H1 (cell line): Measurements from ENCODE around the gene PSD2. TPM values are rescaled to one million over a fixed set of nuclear protein-coding genes. Genes with fewer than 3 reads are reported as not detected.

ENCODE experiments used
- CTCF ChIA-PET: fragments of 300-600 bp; sonication (Branson Sonifier 250); formaldehyde crosslinking; loops from one replicate; lab custom pipeline; 2021; ENCODE audit not compliant: partially characterized antibody; lab: Charles Lee
- POLR2A ChIA-PET: fragments of 300-600 bp; sonication (Branson Sonifier 250); formaldehyde crosslinking; loops from one replicate; lab custom pipeline; 2021; ENCODE audit warnings: inconsistent platforms; ENCODE audit not compliant: partially characterized antibody; lab: Charles Lee
- DNase-seq, 2 experiments: peaks; one replicate each; pipeline versions ENCODE4 v3.0.0 to v3.0.0-alpha.2; 2010 to 2022; ENCODE audit warnings: low spot score in 2 of 2, low read depth in 1 of 2, mixed read lengths in 1 of 2
- FAIRE-seq: peaks from 2 replicates; lab custom pipeline; 2011; peaks lifted over from hg19 to GRCh38; lab: Jason Lieb, UNC
- H2AFZ ChIP-seq: 2 replicates; pipeline ENCODE4 v1.8.1; 2012; ENCODE audit warnings: low read length, inconsistent platforms
- H2AK5ac ChIP-seq: 2 replicates; pipeline ENCODE4 v1.6.1; 2013; ENCODE audit warnings: low read depth, low read length
- H2BK120ac ChIP-seq: replicated peaks from 2 replicates; pipeline ENCODE3; 2013; ENCODE audit warnings: low read depth, low read length, inconsistent platforms
- H2BK12ac ChIP-seq: 2 replicates; pipeline ENCODE4 v1.6.1; 2013; ENCODE audit warnings: low read depth, low read length
- H2BK15ac ChIP-seq: 2 replicates; pipeline ENCODE4 v1.6.1; 2013; ENCODE audit warnings: low read length
- H2BK20ac ChIP-seq: 2 replicates; pipeline ENCODE4 v1.6.1; 2013; ENCODE audit warnings: low read length
- H2BK5ac ChIP-seq: 2 replicates; pipeline ENCODE4 v1.6.1; 2013; ENCODE audit warnings: low read depth, low read length
- H3K14ac ChIP-seq: 2 replicates; pipeline ENCODE4 v1.6.1; 2013; ENCODE audit warnings: inconsistent platforms; ENCODE audit not compliant: insufficient read length
- H3K18ac ChIP-seq: 2 replicates; pipeline ENCODE4 v1.6.1; 2013; ENCODE audit warnings: low read length; ENCODE audit errors: extremely low read depth
- H3K23ac ChIP-seq: 2 replicates; pipeline ENCODE4 v1.6.1; 2013; ENCODE audit warnings: inconsistent platforms; ENCODE audit not compliant: insufficient read length
- H3K23me2 ChIP-seq: 2 replicates; pipeline ENCODE4 v1.6.1; 2013; ENCODE audit warnings: low read depth, low read length
- H3K27ac ChIP-seq: 2 replicates; pipeline ENCODE4 v1.6.1; 2011; ENCODE audit warnings: low read depth, low read length, inconsistent platforms
- H3K27me3 ChIP-seq, 4 experiments: replicated peaks in 1 of 4; 1 replicate in 1 of 4; 2 replicates in 3 of 4; pipeline versions ENCODE4 v1.6.1 to v1.8.1; 2011 to 2013; ENCODE audit warnings: low read length in 3 of 4, mild to moderate bottlenecking in 3 of 4, inconsistent platforms in 2 of 4, mixed read lengths in 2 of 4, moderate library complexity in 1 of 4; ENCODE audit not compliant: control insufficient read depth in 3 of 4, insufficient read depth in 3 of 4; ENCODE audit errors: extremely low read depth in 1 of 4
- H3K36me3 ChIP-seq, 4 experiments: 2 replicates each; pipeline versions ENCODE4 v1.6.1 to v1.8.1; 2011 to 2013; ENCODE audit warnings: mild to moderate bottlenecking in 4 of 4, low read length in 3 of 4, moderate library complexity in 2 of 4, control low read depth in 1 of 4, inconsistent platforms in 1 of 4; ENCODE audit not compliant: insufficient read depth in 4 of 4, control insufficient read depth in 2 of 4
- H3K4ac ChIP-seq: replicated peaks from 2 replicates; pipeline ENCODE3; 2013; ENCODE audit warnings: low read length, low read depth, mixed read lengths, inconsistent platforms; ENCODE audit not compliant: insufficient read length
- H3K4me1 ChIP-seq, 4 experiments: replicated peaks in 1 of 4; 1 replicate in 1 of 4; 2 replicates in 3 of 4; pipeline versions ENCODE4 v1.6.1 to v1.8.1; 2011 to 2013; ENCODE audit warnings: low read length in 3 of 4, inconsistent platforms in 2 of 4, mixed read lengths in 1 of 4; ENCODE audit not compliant: insufficient read depth in 4 of 4, control insufficient read depth in 3 of 4
- H3K4me2 ChIP-seq, 2 experiments: 2 replicates each; pipeline versions ENCODE4 v1.6.1 to v1.8.1; 2011 to 2013; ENCODE audit warnings: low read depth in 2 of 2, low read length in 2 of 2, control low read depth in 1 of 2, inconsistent platforms in 1 of 2, mild to moderate bottlenecking in 1 of 2; ENCODE audit not compliant: insufficient read depth in 1 of 2
- H3K4me3 ChIP-seq, 4 experiments: fragments of 200-600, 300-600 bp in 1 of 4; sonication (generic), shearing (Covaris generic), sonication (Bioruptor Twin) in 1 of 4; 2 replicates each; pipeline versions ENCODE4 v1.5.1 to v1.8.1; 2011 to 2016; ENCODE audit warnings: low read length in 4 of 4, low read depth in 3 of 4, control low read depth in 2 of 4, inconsistent platforms in 2 of 4, mild to moderate bottlenecking in 2 of 4, mixed read lengths in 1 of 4, moderate library complexity in 1 of 4; ENCODE audit not compliant: insufficient read depth in 2 of 4; ENCODE audit errors: extremely low read depth in 1 of 4
- H3K56ac ChIP-seq: replicated peaks from 2 replicates; pipeline ENCODE3; 2013; ENCODE audit warnings: low read depth, mild to moderate bottlenecking, mixed read lengths, low read length, inconsistent platforms; ENCODE audit not compliant: insufficient read length
- H3K79me1 ChIP-seq: 2 replicates; pipeline ENCODE4 v1.6.1; 2013; ENCODE audit warnings: low read depth, low read length, control low read depth
- H3K79me2 ChIP-seq, 2 experiments: 2 replicates each; pipeline versions ENCODE4 v1.6.1 to v1.8.1; 2012 to 2013; ENCODE audit warnings: low read length in 2 of 2, mild to moderate bottlenecking in 2 of 2, inconsistent platforms in 1 of 2; ENCODE audit not compliant: insufficient read depth in 2 of 2, control insufficient read depth in 1 of 2
- H3K9ac ChIP-seq, 4 experiments: replicated peaks in 1 of 4; 1 replicate in 1 of 4; 2 replicates in 3 of 4; pipeline versions ENCODE4 v1.6.1 to v1.8.1; 2011 to 2013; ENCODE audit warnings: low read depth in 3 of 4, low read length in 3 of 4, control low read depth in 2 of 4, mild to moderate bottlenecking in 2 of 4, moderate library complexity in 2 of 4, inconsistent platforms in 1 of 4; ENCODE audit errors: extremely low read depth in 1 of 4
- H3K9me3 ChIP-seq, 2 experiments: 2 replicates each; pipeline versions ENCODE4 v1.6.1 to v1.8.1; 2012 to 2013; ENCODE audit warnings: mild to moderate bottlenecking in 2 of 2, moderate library complexity in 2 of 2, control low read depth in 1 of 2, inconsistent platforms in 1 of 2, low read depth in 1 of 2, low read length in 1 of 2, mixed read lengths in 1 of 2; ENCODE audit not compliant: insufficient read depth in 2 of 2
- H4K20me1 ChIP-seq, 2 experiments: replicated peaks in 1 of 2; 2 replicates each; pipeline versions ENCODE3 to v1.8.1; 2011 to 2013; ENCODE audit warnings: inconsistent platforms in 2 of 2, low read length in 2 of 2, mild to moderate bottlenecking in 1 of 2; ENCODE audit not compliant: insufficient read depth in 2 of 2, control insufficient read depth in 1 of 2
- H4K5ac ChIP-seq: 2 replicates; pipeline ENCODE4 v1.6.1; 2013; ENCODE audit warnings: low read length, low read depth, mixed read lengths, inconsistent platforms; ENCODE audit not compliant: insufficient read length
- H4K8ac ChIP-seq: 2 replicates; pipeline ENCODE4 v1.8.0; 2013; ENCODE audit warnings: mild to moderate bottlenecking, moderate library complexity, low read length, inconsistent platforms; ENCODE audit not compliant: insufficient read depth; ENCODE audit errors: extremely low read depth
- H4K91ac ChIP-seq: replicated peaks from 2 replicates; pipeline ENCODE3; 2013; ENCODE audit warnings: low read length, mixed read lengths, inconsistent platforms; ENCODE audit not compliant: insufficient read length
- ASH2L ChIP-seq: fragments of 200-600, 300-600 bp; sonication (generic); IDR thresholded peaks from one replicate; pipeline ENCODE4 v1.7.1; 2017; ENCODE audit warnings: low read length
- EZH2 ChIP-seq: fragments of 200-600 bp; sonication (generic); IDR thresholded peaks from 2 replicates; pipeline ENCODE4 v1.7.1; 2012; ENCODE audit warnings: low read depth, mild to moderate bottlenecking, moderate library complexity, low read length, inconsistent platforms; ENCODE audit not compliant: severe bottlenecking
- NRF1 ChIP-seq: IDR thresholded peaks from 2 replicates; pipeline ENCODE4 v1.6.1; 2011; ENCODE audit warnings: mild to moderate bottlenecking, low read depth, low read length, improper control_type of control experiment
- WGBS, 2 experiments: shearing (Covaris generic) in 1 of 2; methylation state at CpG; one replicate each; pipeline versions ENCODE4 v1.1.6 to v1.1.7; 2013 to 2015; ENCODE audit warnings: low lambda C conversion rate in 2 of 2, mixed read lengths in 2 of 2, inconsistent platforms in 1 of 2, low coverage in 1 of 2, missing lambda C conversion rate in 1 of 2; ENCODE audit not compliant: insufficient replicate concordance in 2 of 2, insufficient coverage in 1 of 2, insufficient read length in 1 of 2; ENCODE audit errors: extremely low coverage in 1 of 2, missing lambda C conversion rate in 1 of 2; 5-methylcytosine and 5-hydroxymethylcytosine counted together
- polyA plus RNA-seq, 7 experiments: library from polyadenylated mRNA; depleted of rRNA in 3 of 7; stranded (reverse) in 5 of 7; unstranded in 2 of 7; fragments of >200 nt in 5 of 7; fragments of 200-250 nt in 2 of 7; gene quantifications; 1 replicate in 5 of 7; 2 replicates in 1 of 7; 4 replicates in 1 of 7; pipeline versions ENCODE4 v1.2.1 to v1.2.3, GENCODE V29; 2011 to 2013; ENCODE audit warnings: missing spikeins in 2 of 7, mixed read lengths in 2 of 7
- total RNA-seq: library from RNA; stranded (reverse); fragmentation: NEBNext Ultra II Directional; extraction: Animal tissue kit (Norgen Biotek cat#: 25700); gene quantifications from 2 replicates; pipeline ENCODE4 v1.2.1, GENCODE V29; 2021

The PSD2 gene
- total and polyA plus RNA-seq, 2 of the 8 experiments (the other 6 are each of a cell fraction or from before 2014, with no cell fraction given) = 0.06 to 0.14 TPM

GRCh38 chr5:139836469-139837208, 41.0 kb downstream of the PSD2 start:
- Histone ChIP-seq H4K91ac (no peak overlapping the region), H4K20me1 (no peaks in the 10 kb centered on the region), H2BK20ac (no peak overlapping the region), H4K5ac (no peak overlapping the region), H2BK5ac (no peak overlapping the region), H3K79me1 (no peaks in the 10 kb centered on the region), H3K4me1 (no peaks in the 10 kb centered on the region), H2AFZ (no peak overlapping the region), H2BK120ac (no peak overlapping the region), H2BK15ac (no peak overlapping the region), H3K4ac (no peak overlapping the region), H2AK5ac (no peak overlapping the region), H3K18ac (no peak overlapping the region), H3K23ac (no peak overlapping the region)
- POLR2A ChIA-PET = no interaction called here
- DNase-seq = no peak
- TF ChIP-seq EZH2 (no peak), NRF1 (no peak), ASH2L (no peak)
- TF ChIP-seq, all 59 proteins: peak for 0
- CTCF ChIA-PET = interaction anchor here (1.1 to 5.9 kb wide), 12 partner anchors 8 to 132 kb away, joined by 3 to 75 read pairs (median 4); no protein-coding TSS in a partner anchor
- no peak overlapping the region for H3K56ac ChIP-seq
- no peak overlapping the region for H3K27ac ChIP-seq
- no peaks in the 10 kb centered on the region for H3K9me3 ChIP-seq
- no peak overlapping the region for H3K4me3 ChIP-seq
- FAIRE-seq = no peak
- no peak overlapping the region for H2BK12ac ChIP-seq
- peaks cover 0 to 4% (median 0%) of the 10 kb centered on the region in 4 experiments; a peak in 3 of 7 replicates for H3K27me3 ChIP-seq
- H3K14ac ChIP-seq = no peak overlapping the region
- H3K4me2 ChIP-seq = no peak overlapping the region
- no peak overlapping the region; the same call in 1 of the 2 replicates for H4K8ac ChIP-seq
- WGBS, 2 experiments = 87% methylated on average over 22 of the region's 22 CpGs; no CpG with 5 or more reads in 1 of the 2 experiments
- no peaks in the 10 kb centered on the region for H3K36me3 ChIP-seq
- no peak overlapping the region for H3K9ac ChIP-seq
- no peaks in the 10 kb centered on the region for H3K79me2 ChIP-seq
- peaks cover 8% of the 10 kb centered on the region; the same call in 1 of the 2 replicates for H3K23me2 ChIP-seq
